NCI-H2196 treated with DMSO at 0.1 percent for 48 hours (cell line): ENCODE measurements around the gene SMYD3.
A peak's percentile ranks its signal among the peaks of the same experiment; 100 is the strongest.

Experiments used
- DNase-seq: peaks from one replicate; lab custom pipeline; 2025; ENCODE audit not compliant: unreplicated experiment; lab: John Stamatoyannopoulos, UW

The SMYD3 gene

GRCh38 chr1:246516126-246516525, 9.0 kb upstream of the SMYD3 start:
- no peak for DNase-seq

- DNase-seq, result no peak
Observed at GRCh38 chr1:246515390-246516005, 8.4 kb upstream of the SMYD3 start.

GRCh38 chr1:246513619-246514343, 6.7 kb upstream of the SMYD3 start:
- no peak for DNase-seq

GRCh38 chr1:246513041-246513440, 6.0 kb upstream of the SMYD3 start:
- no peak for DNase-seq

GRCh38 chr1:246512635-246513034, 5.6 kb upstream of the SMYD3 start:
- no peak for DNase-seq

- no peak for DNase-seq
Observed at GRCh38 chr1:246512230-246512629, 5.2 kb upstream of the SMYD3 start.

- DNase-seq, result no peak
Observed at GRCh38 chr1:246511203-246511602, 4.1 kb upstream of the SMYD3 start.

GRCh38 chr1:246510147-246511030, 3.3 kb upstream of the SMYD3 start:
- DNase-seq, result no peak

GRCh38 chr1:246508897-246509688, 2.0 kb upstream of the SMYD3 start:
- DNase-seq, result no peak

GRCh38 chr1:246506367-246506673, 759 bp downstream of the SMYD3 start:
- no peak for DNase-seq

- DNase-seq, result no peak
Observed at GRCh38 chr1:246503341-246503740, 3.7 kb downstream of the SMYD3 start.

GRCh38 chr1:246497331-246497915, 9.7 kb downstream of the SMYD3 start:
- DNase-seq, result no peak

- peak; percentile 6 for DNase-seq
Observed at GRCh38 chr1:246492611-246493245, 14.4 kb downstream of the SMYD3 start.

- DNase-seq, result no peak
Observed at GRCh38 chr1:246491551-246492053, 15.5 kb downstream of the SMYD3 start.

- no peak for DNase-seq
Observed at GRCh38 chr1:246488674-246489073, 18.4 kb downstream of the SMYD3 start.

- no peak for DNase-seq
Observed at GRCh38 chr1:246483569-246483933, 23.5 kb downstream of the SMYD3 start.

- no peak for DNase-seq
Observed at GRCh38 chr1:246482805-246483568, 24.1 kb downstream of the SMYD3 start.

- DNase-seq, result no peak
Observed at GRCh38 chr1:246479061-246479460, 28.0 kb downstream of the SMYD3 start.

- DNase-seq, result no peak
Observed at GRCh38 chr1:246477634-246478033, 29.4 kb downstream of the SMYD3 start.
